ENCODE data around the gene MYF6.

The MYF6 gene

DNA sequence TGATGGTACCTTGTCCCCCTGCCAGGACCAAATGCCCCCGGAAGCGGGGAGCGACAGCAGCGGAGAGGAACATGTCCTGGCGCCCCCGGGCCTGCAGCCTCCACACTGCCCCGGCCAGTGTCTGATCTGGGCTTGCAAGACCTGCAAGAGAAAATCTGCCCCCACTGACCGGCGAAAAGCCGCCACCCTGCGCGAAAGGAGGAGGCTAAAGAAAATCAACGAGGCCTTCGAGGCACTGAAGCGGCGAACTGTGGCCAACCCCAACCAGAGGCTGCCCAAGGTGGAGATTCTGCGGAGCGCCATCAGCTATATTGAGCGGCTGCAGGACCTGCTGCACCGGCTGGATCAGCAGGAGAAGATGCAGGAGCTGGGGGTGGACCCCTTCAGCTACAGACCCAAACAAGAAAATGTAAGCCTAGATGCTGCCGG is 410 bp downstream of the MYF6 start:
- no peak for DNase-seq

DNA sequence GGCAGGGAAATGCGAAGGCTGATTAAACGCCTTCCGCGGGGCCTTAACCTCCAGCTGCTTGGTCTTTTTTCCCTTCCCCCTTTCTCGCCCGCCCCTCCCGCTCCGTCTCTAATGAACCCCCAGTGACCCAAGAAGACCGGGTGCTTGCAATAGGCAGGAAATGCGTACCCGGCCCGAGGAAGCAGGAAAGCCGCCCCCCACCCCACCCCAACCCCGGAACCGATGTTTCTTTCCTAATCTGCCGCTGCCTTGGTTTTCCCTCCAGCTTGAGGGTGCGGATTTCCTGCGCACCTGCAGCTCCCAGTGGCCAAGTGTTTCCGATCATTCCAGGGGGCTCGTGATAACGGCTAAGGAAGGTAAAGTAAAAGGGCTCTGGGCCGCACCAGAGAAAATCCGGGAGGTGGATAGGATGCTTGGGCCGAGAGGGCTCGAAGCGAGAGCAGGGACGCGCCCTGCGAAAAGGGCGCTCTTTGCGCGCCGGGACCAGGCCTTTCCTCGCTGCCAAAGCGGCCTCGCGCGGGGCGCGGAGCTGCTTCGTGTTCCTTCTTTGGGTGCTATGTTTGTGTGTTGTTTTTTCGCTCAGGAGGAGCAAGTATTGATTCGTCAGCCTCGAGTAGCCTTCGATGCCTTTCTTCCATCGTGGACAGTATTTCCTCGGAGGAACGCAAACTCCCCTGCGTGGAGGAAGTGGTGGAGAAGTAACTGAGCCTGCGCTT is 983 bp downstream of the MYF6 start:
- no peak for DNase-seq

DNA sequence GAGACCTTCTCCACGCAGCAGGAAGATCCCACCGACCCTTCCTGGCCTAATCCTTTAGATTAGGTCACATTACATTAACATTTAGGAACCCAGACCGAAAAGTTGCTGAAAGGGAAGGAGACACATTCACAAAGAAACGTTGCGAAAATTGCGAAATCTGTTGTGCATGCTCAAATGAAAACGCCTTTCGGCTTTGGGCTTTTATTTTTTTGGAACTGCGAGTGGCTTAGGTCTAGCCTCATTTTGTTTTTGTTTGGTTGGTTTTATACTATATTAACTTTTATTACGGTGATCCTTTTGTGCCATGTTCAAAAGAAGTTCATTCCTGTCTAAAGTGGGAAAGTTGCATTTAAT is 1.5 kb downstream of the MYF6 start:
- DNase-seq = no peak

DNA sequence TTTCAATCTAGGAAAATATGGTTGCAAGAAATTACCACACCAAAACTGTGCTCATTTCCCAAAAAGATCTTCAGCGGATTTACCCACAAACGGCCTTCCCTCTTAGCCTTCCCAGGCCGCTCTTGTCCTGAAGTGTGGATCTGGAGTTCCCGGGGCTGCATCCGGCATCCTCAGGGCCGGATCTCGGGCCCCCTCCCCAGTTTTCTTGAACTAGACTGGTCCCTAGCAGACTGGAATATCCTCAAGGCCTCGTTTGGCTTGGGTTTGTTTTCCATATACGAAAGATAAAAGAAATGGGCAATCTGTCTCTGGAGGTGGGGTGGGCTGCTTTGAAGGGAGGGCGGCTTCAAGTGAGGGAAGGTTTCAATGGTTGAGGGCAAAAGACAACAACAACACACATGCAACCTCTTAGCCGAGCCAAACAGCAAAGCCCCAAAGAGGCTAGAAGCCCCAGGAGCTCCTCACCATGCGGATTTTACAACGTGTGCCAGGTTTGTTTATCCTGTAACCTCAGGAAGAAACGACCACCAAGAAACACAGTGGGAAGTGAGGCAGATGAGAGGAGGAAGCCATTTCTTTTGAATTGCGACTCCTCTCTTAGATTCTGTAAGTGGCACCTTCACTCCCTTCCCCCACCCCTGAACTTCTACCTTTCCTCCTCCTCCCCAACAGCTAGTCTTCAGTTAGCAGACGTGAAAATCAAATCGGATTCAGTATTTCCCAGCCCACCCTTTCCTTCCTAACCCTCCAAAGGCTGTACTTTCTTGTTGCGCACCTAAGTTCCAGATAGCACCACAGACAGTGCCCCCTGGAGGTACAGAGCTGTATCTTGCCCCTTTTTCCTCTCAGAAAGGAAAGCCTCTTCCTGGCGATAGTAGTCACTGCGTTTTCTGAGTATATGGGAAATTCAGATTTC is 2.6 kb downstream of the MYF6 start:
- peak; percentile 26 for DNase-seq

DNA sequence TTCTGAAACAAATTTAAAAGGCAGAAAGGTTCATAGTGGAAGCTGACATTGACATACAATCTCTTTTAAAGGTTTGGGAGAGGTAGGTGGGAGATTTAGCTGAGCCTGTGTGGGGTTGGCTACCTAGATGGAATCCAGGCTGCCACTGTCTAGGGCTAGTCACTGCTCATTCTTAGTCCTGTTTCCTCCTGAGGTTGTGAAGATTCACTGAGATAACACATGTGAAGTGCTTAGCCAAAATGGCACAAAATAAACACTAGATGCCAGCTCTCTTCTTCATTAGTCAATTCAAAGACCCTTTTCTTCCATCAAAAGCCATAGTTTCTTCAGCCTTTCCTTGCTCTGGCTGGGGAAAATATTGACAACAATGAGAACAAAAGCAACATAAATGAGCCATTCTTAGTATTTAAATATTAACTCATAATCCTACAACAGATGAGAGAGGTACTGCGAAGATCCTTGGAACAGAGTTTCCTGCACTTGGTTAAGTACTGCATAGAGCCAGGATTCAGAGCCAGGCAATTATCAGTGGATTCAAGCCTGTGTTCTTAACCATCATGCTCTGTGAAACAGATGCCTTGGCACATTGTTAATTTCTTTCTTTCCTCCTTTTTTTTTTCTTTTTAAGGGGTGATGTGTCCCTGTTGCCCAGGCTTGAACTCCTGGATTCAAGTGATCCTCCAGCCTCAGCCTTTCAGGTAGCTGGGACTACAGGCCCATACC is 3.5 kb downstream of the MYF6 start:
- no peak for DNase-seq

DNA sequence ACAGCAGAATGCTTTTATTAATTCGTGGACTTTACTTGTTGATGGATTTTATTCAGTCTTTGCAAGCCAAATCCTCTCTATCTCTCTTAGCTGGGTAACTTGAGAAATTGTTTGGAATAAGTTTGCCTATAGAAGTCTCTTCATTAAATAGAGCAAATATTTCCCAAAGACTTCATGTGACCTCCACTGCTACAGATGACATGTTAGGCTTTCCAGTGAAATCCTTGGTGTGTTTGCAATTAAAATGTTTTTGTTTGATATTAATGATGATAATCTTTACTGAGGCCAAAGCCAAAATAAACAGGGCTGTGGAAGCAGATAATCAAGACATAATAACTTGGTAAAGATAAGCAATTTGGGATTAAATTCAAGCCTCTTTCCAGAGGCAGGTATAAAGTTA is 4.4 kb downstream of the MYF6 start:
- no peak for DNase-seq

DNA sequence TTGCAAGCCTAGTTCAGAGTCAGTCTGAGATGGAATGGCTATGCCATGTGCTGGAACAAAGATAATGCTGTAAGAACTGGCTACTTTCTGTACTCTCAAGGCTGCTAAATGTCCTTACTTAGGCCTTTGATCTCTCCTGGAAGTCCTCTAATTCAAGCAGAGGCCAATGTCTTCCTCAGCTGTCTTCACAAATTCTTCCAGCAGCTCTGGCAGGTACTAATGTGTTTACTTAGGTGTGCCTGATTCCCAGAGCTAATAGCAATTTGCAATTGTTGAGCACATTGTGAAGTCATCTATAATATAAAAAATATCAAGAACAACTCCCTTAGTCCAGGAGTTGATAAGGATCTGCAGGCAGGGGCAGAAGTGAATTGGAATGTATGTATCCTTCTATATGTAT is 5.4 kb downstream of the MYF6 start:
- no peak for DNase-seq

DNA sequence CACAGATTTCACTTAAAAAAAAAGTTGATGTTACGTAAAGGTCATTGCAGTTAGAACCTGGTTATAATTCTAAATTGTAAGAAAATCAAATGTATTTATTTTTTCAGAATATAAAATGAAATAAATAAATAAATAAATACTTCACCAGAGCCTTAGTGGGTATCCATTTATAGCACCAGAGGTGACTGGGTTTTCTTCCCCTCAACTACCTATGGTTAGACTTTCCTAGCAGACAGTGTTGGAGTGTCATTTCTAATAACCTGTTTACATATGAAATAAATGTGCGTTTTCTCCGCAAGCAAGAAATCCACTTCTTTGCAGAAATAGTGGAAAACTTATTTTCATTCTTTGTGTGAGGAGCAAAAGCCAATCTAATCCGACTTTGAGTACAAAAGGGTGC is 6.0 kb downstream of the MYF6 start:
- no peak for DNase-seq

DNA sequence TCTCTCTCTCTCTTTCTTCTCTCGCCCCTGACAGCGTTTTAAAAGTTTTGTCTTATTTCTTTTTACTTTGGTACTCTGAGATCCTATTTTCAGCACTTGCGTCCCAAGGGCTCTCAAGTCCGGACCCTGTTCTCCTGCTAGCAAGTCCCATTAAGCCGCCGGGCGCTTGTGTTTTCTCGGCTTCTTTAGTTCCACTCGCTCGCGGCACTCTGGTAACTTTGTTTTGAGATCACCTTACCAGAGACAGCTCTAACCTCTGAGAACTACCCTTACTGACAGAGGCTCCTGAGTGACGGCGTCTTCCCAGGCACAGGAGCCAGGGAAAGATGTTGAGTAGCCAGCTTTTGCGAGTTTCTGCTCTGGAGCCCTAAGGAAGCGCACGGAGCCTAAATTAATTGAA is 6.6 kb downstream of the MYF6 start:
- DNase-seq = no peak

DNA sequence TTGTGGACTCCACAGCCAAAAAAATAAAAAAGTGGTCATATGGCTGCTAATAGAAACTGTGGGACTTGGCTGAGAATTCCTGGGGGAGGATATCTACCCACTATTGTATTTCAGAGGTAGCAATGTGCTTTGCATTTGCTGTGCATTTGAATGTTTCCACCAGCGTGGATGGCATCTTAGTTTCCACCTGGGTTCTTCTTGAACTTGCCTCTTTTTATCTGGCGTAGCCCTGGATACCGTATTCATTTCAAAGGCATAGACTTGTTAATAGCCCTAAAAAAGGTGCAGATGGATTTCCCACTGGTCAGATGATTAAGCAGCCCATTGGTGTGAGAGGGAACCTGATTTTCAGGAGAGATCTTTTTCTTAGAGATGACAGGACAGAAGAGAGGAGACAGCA is 7.4 kb downstream of the MYF6 start:
- DNase-seq = no peak

DNA sequence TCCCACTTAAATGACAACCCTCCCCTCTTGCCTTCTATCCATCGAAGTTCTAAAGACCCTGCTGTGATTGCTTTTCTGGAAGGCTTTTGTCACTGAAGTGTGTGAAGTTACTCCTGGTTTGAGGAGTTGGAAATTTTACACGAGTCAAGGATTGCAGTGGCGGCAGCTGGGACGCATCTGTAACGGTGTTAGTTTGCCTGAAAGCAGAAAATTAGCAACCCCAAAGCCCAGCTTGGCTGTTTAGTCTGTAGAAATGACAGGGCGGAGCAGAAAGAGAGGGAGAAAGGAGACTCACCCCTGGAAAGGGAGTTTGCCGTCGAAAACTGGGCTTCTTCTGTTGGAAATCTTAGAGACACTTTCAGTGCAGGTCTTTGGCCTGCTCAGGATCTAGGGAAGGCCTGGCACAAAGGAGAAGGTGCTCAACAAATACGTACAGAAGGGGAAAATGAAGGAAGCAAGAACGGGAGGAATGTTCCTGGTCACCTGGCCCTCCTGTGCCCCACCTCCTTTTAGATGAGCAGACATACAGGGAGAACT is 8.3 kb downstream of the MYF6 start:
- no peak for DNase-seq

DNA sequence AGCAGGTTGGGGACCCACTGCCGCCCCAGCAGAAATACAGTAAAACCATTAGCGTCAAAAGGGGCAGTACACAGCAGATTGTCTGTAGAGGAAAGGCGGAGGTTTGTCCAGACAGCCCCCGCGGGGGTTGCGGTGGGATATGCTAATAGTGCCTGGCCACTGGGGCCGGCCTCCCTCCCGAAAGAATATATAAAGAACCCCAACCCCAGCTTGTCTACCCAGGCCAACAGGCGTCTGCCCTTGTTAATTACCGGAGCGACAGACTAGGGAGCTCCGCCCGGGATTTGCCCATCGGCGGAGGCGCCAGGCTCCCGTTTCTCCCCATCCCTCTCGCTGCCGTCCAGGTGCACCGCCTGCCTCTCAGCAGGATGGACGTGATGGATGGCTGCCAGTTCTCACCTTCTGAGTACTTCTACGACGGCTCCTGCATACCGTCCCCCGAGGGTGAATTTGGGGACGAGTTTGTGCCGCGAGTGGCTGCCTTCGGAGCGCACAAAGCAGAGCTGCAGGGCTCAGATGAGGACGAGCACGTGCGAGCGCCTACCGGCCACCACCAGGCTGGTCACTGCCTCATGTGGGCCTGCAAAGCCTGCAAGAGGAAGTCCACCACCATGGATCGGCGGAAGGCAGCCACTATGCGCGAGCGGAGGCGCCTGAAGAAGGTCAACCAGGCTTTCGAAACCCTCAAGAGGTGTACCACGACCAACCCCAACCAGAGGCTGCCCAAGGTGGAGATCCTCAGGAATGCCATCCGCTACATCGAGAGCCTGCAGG is 9.4 kb downstream of the MYF6 start, which contains the start of gene MYF5:
TSS of gene MYF5 (plus strand) at position 217 of the 774 bp plus-strand sequence. CDS start at position 369, 152 bp downstream.
- DNase-seq = no peak

DNA sequence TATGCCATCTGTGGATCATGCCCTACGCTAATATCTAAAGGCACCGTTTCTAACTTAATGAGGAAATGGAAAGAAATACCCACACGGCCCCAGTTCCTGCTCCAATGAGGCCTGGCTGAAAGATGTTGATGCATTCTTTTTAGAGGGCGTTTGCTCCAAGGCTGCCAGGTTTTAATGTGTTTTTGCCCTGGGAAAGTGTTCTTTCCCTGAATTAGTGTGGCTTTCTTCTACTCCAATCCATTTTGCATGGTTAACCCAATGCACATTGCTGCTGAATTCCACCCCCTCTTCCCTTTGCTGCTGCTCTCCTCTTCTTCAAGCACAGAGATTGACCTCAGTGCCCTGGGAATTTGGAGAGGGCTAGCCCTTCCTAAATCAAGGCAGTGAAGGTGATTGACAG is 10.4 kb downstream of the MYF6 start:
- DNase-seq = no peak

DNA sequence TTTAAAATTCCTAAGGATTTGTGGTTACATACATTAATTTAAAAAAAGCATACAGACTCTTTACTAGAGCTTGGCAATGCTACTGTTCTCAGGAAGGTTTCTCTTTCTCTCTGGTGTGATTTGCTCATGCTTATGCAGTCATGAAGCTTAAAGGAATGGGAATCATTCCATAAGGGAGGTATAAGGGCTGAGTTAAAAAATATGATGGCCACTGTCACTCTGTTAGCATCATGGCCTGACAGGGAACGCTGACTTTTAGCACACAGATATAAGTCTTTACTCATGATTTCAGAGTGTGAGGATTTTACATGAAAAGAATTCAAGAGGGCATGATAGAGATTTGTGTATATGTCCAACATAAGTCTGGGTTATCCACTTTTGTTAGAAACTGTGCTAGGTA is 13.1 kb downstream of the MYF6 start:
- DNase-seq = no peak

DNA sequence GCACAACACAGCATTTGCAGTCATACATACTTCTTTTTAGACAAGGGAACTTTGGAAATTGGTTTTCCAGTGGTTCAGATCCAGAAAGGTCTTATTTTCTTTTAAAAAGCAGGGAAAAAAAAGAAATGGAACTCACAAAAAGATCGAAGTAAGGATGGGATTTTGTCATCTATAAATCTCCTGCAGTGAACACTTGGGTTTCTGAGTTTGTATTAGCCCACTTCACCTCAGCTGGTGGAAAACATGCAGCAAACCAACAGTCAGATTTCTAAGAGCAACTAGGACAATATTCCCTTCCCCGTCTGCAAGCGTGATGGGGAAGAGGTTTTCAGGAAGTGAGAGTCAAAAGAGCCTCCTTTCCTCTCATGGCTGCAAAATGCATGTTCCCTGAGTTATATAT is 13.9 kb downstream of the MYF6 start:
- no peak for DNase-seq

DNA sequence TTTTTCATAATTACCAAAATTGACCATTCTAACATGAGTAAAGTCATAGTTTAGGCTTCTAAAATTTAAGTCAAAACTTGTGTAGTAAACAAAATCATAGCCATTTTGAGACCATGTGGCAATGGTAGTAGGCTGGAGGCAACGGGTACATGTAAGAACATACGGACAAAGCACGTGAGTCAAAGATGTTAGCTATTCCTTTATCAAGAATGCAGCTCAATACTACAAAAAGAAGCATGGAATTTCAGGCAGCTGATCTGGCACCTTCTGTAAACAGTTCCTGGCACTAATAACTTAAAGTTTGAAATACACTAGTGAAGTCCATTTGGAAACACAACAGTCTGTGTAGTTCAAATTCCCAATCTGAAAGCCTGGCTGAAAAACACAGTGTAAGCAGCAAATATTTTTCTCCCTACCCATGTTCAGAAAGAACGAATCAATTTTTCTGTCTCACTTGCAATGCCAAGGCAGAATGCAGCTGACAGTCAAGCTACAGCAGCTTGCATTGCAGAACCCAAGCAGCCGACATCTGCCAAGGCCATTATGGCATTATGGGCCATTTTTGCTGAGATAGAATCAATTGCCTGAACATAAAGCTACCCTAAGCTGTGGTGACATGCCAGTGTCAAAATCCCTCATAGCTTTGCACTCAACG is 38.5 kb downstream of the MYF6 start:
- no peak for DNase-seq

DNA sequence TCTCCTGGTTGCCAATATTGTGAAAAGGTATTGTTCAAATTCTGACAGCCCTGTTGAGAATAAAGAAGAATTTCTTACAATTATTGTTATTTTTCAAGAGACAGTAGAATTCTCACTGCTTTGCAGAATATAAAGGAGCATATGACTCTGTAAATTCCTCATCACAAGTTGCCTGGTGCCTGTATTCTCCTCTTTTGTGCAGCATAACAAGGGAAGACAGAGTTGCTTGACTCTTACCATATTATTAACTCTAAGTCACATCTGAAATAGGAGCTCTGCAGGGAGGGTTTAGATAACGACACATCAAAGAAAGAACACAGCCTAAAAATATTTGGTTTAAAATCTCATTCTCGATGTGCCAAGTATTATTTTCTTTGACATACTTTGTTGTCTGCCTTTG is 40.4 kb downstream of the MYF6 start:
- DNase-seq = no peak

DNA sequence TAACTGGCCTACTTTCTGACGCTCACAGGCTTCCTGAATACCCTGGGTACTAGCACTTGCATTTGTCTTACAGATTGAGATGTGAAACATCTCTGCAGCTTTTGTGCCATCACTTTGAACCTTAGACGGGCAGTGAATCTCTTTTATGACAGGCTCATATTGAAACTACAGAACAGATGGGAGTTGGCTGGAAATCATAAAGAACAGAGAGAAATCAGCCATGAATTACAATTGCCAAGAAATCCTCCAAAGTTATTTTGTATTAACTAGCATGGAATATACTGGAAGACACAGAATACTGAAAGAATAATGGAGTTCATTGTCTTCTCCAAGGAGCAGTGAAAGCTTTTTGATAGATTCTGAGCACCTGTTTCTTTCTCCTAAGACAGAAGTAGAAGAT is 42.0 kb downstream of the MYF6 start:
- no peak for DNase-seq

DNA sequence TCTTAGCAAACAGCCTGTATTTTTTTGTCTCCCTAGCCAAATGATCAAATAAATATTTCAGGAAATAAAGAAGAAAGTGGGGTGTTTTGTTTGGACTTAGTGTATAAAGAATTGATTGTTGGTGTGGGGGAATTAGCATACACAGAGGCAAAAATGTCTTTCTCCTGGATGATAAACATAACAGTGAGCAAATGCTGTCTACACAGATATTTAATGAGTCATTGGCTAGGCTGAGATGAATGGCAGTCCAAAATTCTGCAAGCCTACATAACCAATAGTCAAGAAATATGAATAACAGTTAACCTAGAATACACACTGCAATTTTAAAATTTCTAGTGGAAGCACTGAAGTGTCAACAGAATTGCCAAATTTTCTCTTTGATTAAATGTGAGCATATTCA is 45.0 kb downstream of the MYF6 start:
- DNase-seq = no peak

DNA sequence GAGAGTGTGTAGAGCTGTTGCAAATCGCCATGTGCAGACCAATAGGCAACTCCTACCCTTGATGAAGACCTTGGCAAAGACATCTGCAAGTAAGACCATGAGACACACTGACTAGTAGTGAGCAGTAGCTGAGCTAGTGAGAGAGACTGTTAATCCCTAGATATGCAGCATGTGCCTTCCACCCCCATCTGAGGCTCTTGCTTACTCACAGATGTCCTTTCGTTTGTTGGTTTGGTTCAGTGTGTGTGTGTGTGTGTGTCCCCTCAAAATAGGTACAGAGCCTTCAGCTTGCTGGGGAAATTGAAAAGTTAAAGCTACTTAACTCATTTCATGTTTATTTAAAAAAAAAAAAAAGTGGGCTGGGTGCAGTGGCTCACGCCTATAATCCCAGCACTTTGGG is 46.8 kb downstream of the MYF6 start:
- DNase-seq = no peak

DNA sequence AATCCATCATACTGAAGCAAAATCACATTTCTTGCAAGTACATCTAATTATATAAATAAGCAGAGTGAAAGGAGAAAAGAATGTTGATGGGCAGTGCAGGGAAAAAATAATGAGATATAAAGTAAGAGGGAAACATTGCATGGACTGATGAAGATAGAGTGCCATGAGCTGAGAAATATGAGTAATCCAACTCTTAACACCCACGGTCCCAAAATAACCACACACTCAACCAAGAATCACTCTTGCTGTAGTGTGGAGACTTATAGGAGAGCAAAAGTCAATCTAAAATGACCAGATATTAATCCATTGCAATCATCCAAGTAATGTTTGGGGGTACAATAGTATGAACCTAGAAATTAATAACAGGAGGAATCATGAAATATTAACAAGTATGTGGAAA is 49.4 kb downstream of the MYF6 start:
- DNase-seq = no peak

All from RPMI8226 (cell line).